Mucosa of descending colon (tissue), 3 donors: Measurements from ENCODE around the gene PLA2G4D. TPM values are rescaled to one million over a fixed set of nuclear protein-coding genes. Genes with fewer than 3 reads are reported as not detected.

Experiments
- ATAC-seq: fragments of 200-7000 bp; cut with Tn5 transposase; one replicate; pipeline ENCODE4 v1.9.1; 2020; ENCODE audit warnings: mild to moderate bottlenecking, moderate library complexity
- DNase-seq, 3 donors: peaks; one replicate each; pipeline ENCODE4 v3.0.0-alpha.2; 2020
- H3K36me3 ChIP-seq: fragments of 200-600 bp; one replicate; pipeline ENCODE4 v1.8.0; 2021; ENCODE audit warnings: low read depth, mild to moderate bottlenecking
- H3K4me1 ChIP-seq: fragments of 200-600 bp; one replicate; pipeline ENCODE4 v1.8.0; 2021; ENCODE audit warnings: low read depth, mild to moderate bottlenecking
- H3K4me3 ChIP-seq: fragments of 200-600 bp; one replicate; pipeline ENCODE4 v1.8.0; 2021; ENCODE audit warnings: mild to moderate bottlenecking
- H3K9me3 ChIP-seq: fragments of 200-600 bp; one replicate; pipeline ENCODE4 v1.8.0; 2021; ENCODE audit warnings: mild to moderate bottlenecking
- CTCF ChIP-seq: fragments of 200-600 bp; IDR thresholded peaks from one replicate; pipeline ENCODE4 v1.8.0; 2022; ENCODE audit warnings: antibody characterized with exemption, mild to moderate bottlenecking
- intact Hi-C, 2 donors: fragments of 100-400 bp; cut with DNase I in 1 of 2; cut with micrococcal nuclease in 1 of 2; formaldehyde crosslinking; loops; one replicate each; pipeline versions ENCODE4 v1.11.0 to v1.11.1; 2022; cut with DNase I, micrococcal nuclease
- total RNA-seq, 3 donors: library from RNA; stranded (reverse); fragmentation: NEBNext Ultra II Directional in 2 of 3; extraction: Animal tissue kit (Norgen Biotek cat#: 25700) in 2 of 3; gene quantifications; one replicate each; pipeline versions ENCODE4 v1.2.1 to v1.2.4, GENCODE V29; 2021 to 2023
- donor health status: DM: no; HTN: no; CAD: no; lungs with moderate emphysema.
- donor health status: DM: no; HTN: no; CAD: no.
- donor health status: DM: no; HTN: yes; CAD: no.

Gene PLA2G4D
- total RNA-seq, 3 donors from 2014 or later: 0.35 to 0.51 (median 0.49) TPM

GRCh38 chr15:42085236-42085605 is 9.1 kb downstream of the PLA2G4D start:
- no peaks in the 10 kb centered on the region for H3K9me3 ChIP-seq
- H3K36me3 ChIP-seq: no peaks in the 10 kb centered on the region
- H3K4me1 ChIP-seq: peaks cover 8% of the 10 kb centered on the region
- peak; percentile 36 for ATAC-seq
- no peak overlapping the region for H3K4me3 ChIP-seq
- DNase-seq: no peak
- no peak for TF ChIP-seq CTCF
- intact Hi-C loops: loop anchor here in 1 of 2 donors (10.0 kb wide), 1 partner anchor 100 kb away; no protein-coding TSS in a partner anchor

GRCh38 chr15:42084465-42085235 is 9.7 kb downstream of the PLA2G4D start:
- peak; percentile 81 for TF ChIP-seq CTCF
- no peak overlapping the region for H3K4me3 ChIP-seq
- no peaks in the 10 kb centered on the region for H3K9me3 ChIP-seq
- peak; percentile 81 to 88 (median 81) for DNase-seq
- ATAC-seq: peak; percentile 92
- peaks cover 8% of the 10 kb centered on the region for H3K4me1 ChIP-seq
- intact Hi-C loops: loop anchor here (5.0 to 10.0 kb wide), 2 partner anchors 100 to 313 kb away; no protein-coding TSS in a partner anchor
- no peaks in the 10 kb centered on the region for H3K36me3 ChIP-seq

- DNase-seq: no peak
- H3K4me1 ChIP-seq: peaks cover 8% of the 10 kb centered on the region
- no peaks in the 10 kb centered on the region for H3K36me3 ChIP-seq
- intact Hi-C loops: loop anchor here (5.0 to 10.0 kb wide), 2 partner anchors 99 to 313 kb away; no protein-coding TSS in a partner anchor
- no peak for ATAC-seq
- no peaks in the 10 kb centered on the region for H3K9me3 ChIP-seq
- no peak for TF ChIP-seq CTCF
- H3K4me3 ChIP-seq: no peak overlapping the region
These were observed 10.4 kb downstream of the PLA2G4D start for GRCh38 chr15:42083916-42084315.

GRCh38 chr15:42083605-42083908 is 10.8 kb downstream of the PLA2G4D start:
- TF ChIP-seq CTCF: no peak
- H3K36me3 ChIP-seq: no peaks in the 10 kb centered on the region
- H3K4me3 ChIP-seq: no peak overlapping the region
- DNase-seq (no peak), ATAC-seq (no peak)
- intact Hi-C loops: loop anchor here (5.0 to 10.0 kb wide), 2 partner anchors 99 to 314 kb away; no protein-coding TSS in a partner anchor
- H3K4me1 ChIP-seq: peaks cover 8% of the 10 kb centered on the region
- no peaks in the 10 kb centered on the region for H3K9me3 ChIP-seq

- Histone ChIP-seq H3K4me3 (no peak overlapping the region), H3K9me3 (no peaks in the 10 kb centered on the region), H3K36me3 (no peaks in the 10 kb centered on the region), H3K4me1 (peaks cover 8% of the 10 kb centered on the region)
- intact Hi-C loops: loop anchor here (5.0 to 10.0 kb wide), 2 partner anchors 98 to 314 kb away; no protein-coding TSS in a partner anchor
- TF ChIP-seq CTCF: no peak
- no peak for DNase-seq
- ATAC-seq: no peak
These were observed 11.3 kb downstream of the PLA2G4D start for GRCh38 chr15:42082823-42083604.
